Ectodermal cell (in vitro differentiated cells): ENCODE results near the gene SPATS1.
"Not testable (repeated sequence)": the region's sequence is repeated elsewhere in the genome, so short reads cannot be mapped to it uniquely, and the experiment has no call there.

Source experiments
- H3K27ac ChIP-seq: 2 replicates; pipeline ENCODE4 v1.7.0; 2013; ENCODE audit warnings: mild to moderate bottlenecking, low read depth, low read length; ENCODE audit not compliant: insufficient read depth, poor library complexity, severe bottlenecking
- H3K27me3 ChIP-seq: 2 replicates; pipeline ENCODE4 v1.7.0; 2013; ENCODE audit warnings: mild to moderate bottlenecking, low read length; ENCODE audit not compliant: insufficient read depth, control insufficient read depth, poor library complexity, severe bottlenecking
- H3K36me3 ChIP-seq: one replicate; pipeline ENCODE4 v1.7.0; 2013; ENCODE audit warnings: low read length; ENCODE audit not compliant: control insufficient read depth, insufficient read depth
- H3K4me1 ChIP-seq: one replicate; pipeline ENCODE4 v1.7.0; 2013; ENCODE audit warnings: low read length; ENCODE audit not compliant: control insufficient read depth, insufficient read depth
- H3K4me3 ChIP-seq: 2 replicates; pipeline ENCODE4 v1.7.0; 2013; ENCODE audit warnings: low read depth, low read length, control low read depth; ENCODE audit not compliant: insufficient read depth
- H3K9me3 ChIP-seq: 2 replicates; pipeline ENCODE4 v1.7.0; 2013; ENCODE audit warnings: mild to moderate bottlenecking, low read length, moderate library complexity; ENCODE audit not compliant: control insufficient read depth
- WGBS, 2 experiments: methylation state at CpG; one replicate each; pipeline ENCODE4 v1.1.7; 2013; ENCODE audit warnings: missing lambda C conversion rate in 2 of 2; 5-methylcytosine and 5-hydroxymethylcytosine counted together

The SPATS1 gene

DNA sequence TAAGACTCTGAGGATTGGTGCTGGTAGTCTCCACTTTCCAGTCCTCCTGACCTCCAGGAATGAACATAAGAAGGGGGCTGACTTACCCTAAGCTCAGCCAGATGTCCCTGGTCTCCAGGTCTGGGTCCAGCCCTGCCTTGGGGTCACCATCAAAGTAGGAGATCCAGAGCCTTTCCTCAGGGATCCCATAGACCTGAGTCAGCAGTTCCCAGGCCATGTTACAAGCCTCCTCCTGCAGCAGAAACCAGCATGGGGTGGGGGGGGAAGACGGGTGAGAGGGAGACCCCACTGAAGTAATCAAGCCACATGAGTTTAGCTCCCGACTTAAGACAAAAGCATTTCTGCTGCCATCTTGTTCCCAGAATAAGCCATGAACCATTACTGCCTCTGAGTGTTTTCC is 31.1 kb upstream of the SPATS1 start:
- Histone ChIP-seq H3K9me3 (no peaks in the 10 kb centered on the region), H3K27ac (no peak overlapping the region), H3K27me3 (no peaks in the 10 kb centered on the region), H3K36me3 (peaks cover 31% of the 10 kb centered on the region), H3K4me3 (no peak overlapping the region), H3K4me1 (peaks cover 6% of the 10 kb centered on the region)
- WGBS, 2 experiments, result 90 to 99% methylated on average over 2 of the region's 2 CpGs

DNA sequence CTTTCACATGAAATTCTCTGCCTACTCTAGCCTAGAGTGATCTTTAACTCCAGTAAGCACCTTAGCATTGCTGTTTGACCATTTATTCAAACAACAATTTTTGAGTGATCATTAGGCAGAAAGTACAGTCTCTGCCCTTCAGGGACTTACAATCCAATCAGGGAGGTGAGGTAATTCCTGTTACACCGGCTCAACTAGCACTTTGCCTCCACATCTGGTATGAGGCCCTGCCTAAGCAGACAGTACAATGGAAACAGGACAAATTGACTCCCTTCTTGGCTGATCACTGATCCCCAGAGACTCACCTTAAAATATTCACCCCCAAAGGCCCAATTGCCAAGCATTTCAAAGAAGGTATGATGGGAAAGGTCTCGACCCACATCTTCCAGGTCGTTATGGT is 30.7 kb upstream of the SPATS1 start:
- no peak overlapping the region for H3K4me3 ChIP-seq
- peaks cover 30% of the 10 kb centered on the region for H3K36me3 ChIP-seq
- H3K27me3 ChIP-seq, result no peaks in the 10 kb centered on the region
- H3K9me3 ChIP-seq, result no peaks in the 10 kb centered on the region
- 92 to 96% methylated on average over 3 of the region's 3 CpGs for WGBS, 2 experiments
- peaks cover 6% of the 10 kb centered on the region for H3K4me1 ChIP-seq
- no peak overlapping the region for H3K27ac ChIP-seq

DNA sequence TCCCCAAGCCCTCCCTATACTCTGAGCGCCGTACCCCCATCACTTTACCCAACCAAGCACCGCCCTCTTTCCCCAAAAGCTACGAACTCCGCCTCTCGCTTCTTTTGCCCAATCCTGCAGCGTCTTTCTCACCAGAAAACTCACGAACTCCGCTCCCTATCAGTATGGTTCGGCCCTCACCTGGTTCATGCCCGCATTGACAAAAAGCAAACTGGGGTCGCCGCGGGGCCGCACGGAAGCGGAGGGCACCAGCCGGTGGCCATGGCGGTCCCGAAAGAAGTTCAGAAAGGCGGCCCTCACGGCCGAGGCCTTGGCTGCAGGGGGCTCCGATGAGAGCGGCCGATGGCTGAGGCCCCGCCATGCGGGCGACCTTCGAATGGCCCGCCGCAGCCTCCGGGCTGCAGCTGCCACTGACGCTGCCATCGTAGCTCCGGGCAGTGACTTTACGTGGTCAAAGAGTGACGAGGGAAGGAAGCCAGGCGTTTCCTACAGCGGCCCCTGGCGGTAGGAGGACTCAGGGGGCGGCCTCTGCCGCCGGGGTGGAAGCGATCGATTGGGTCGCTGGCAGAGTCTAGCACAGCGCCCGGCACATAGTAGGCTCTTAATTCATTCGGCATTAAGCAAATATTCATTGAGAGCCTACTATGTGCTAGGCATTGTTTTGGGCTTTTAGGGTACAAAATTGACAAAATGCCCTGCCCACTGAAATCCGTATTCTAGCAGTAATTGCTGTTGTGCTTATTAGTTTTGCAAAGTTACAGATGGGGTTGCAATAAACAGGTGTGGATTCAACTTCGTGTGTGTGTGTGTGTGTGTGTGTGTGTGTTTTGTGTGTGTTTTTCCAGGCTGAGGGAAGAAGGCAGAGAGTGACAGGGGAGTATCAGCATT is 29.3 kb upstream of the SPATS1 start, which contains the start of gene AARS2:
Gene AARS2, minus strand, starts transcription at position 447 of the 888 bp plus-strand sequence. Its CDS starts 24 bp downstream, at position 423.
- Histone ChIP-seq H3K4me1 (peaks cover 6% of the 10 kb centered on the region), H3K4me3 (peak within 1 kb of the TSS; percentile 87), H3K36me3 (peaks cover 23% of the 10 kb centered on the region), H3K27me3 (no peaks in the 10 kb centered on the region), H3K9me3 (no peaks in the 10 kb centered on the region), H3K27ac (peak within 1 kb of the TSS; percentile 77)
- 4 to 5% methylated on average over 52 of the region's 52 CpGs for WGBS, 2 experiments

DNA sequence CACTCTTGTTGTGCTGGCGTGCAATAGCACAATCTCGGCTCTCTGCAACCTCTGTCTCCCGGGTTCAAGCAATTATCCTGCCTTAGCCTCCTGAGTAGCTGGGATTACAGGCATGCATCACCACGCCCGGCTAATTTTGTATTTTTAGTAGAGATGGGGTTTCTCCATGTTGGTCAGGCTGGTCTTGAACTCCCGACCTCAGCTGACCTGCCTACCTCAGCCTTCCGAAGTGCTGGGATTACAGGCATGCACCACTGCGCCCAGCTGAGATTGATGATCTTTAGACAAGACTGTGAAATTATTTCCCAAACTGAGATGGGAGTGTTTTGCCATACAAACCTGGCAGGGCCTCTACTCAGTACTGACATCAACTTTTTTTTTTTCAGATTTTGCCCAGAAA is 27.8 kb upstream of the SPATS1 start:
- not testable (repeated sequence) for H3K36me3 ChIP-seq, H3K27me3 ChIP-seq, H3K27ac ChIP-seq, H3K9me3 ChIP-seq, H3K4me1 ChIP-seq, H3K4me3 ChIP-seq
- 91 to 94% methylated on average over 8 of the region's 8 CpGs for WGBS, 2 experiments

DNA sequence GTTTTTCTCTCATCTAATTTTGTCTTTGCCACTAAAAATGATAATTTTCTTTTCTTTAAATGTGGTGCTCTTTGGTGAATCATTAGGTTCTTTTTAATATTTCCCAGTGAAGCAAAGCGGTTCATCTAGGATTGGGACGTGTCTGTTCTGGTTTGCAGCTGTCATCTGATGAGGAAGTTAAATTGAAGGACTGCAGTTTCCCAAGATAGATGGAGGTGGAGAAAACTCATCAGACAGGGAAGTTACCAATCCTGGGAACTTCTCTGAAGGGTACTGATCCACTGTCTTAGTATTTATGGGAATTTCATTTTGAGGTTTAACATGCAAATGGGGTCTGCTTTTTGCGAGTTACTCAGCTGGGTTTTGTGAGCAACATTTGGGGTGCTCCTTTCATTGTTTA is 26.9 kb upstream of the SPATS1 start:
- Histone ChIP-seq H3K4me3 (no peak overlapping the region), H3K4me1 (peaks cover 6% of the 10 kb centered on the region), H3K36me3 (peaks cover 1% of the 10 kb centered on the region), H3K27me3 (no peaks in the 10 kb centered on the region), H3K9me3 (no peaks in the 10 kb centered on the region), H3K27ac (no peak overlapping the region)
- WGBS, 2 experiments, result 87 to 90% methylated on average over 3 of the region's 3 CpGs

DNA sequence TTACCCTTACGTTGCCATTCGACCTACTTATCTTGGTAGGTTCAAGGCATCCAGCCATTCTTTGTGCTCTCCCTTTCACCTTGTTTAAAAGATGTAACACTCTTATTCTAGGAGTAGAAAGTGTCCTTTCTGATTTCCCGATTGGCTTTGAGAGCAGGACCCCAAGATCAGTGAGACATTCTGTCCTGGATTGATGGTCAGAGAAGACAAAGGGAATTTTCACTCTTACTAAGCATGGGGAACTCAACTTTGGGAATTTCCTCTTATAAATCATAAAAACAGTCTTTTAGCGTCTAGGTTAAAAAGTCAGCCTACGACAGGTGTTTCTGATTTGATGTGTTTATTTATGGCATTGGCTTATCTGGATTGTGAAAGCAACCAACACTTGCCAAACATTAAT is 26.5 kb upstream of the SPATS1 start:
- Histone ChIP-seq H3K9me3 (no peaks in the 10 kb centered on the region), H3K4me1 (peaks cover 6% of the 10 kb centered on the region), H3K36me3 (no peaks in the 10 kb centered on the region), H3K4me3 (no peak overlapping the region), H3K27me3 (no peaks in the 10 kb centered on the region), H3K27ac (no peak overlapping the region)
- whole genome bisulfite sequencing, 2 experiments, result 90 to 91% methylated on average over 3 to 5 of the region's 5 CpGs

DNA sequence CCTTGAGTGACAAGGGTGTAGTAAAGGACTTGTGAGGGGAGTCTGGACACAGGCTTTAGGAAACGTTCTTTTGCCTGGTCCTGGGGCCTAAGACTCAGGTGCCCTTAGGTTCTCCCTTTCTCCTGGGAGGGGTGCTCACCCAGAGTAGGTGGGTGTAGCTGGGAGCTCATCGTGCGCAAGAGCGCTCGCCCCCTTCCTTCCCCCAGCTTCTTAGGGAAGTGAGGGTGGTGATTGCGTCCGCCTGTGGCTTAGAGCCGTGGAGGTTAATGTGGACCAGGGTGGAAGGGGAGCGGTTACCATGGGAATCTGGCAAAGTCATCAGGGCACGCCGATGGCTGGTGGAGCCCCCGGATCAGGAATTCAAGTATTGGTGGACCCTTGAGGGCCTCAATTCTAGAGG is 26.0 kb upstream of the SPATS1 start:
- H3K4me3 ChIP-seq, result no peak overlapping the region
- H3K27ac ChIP-seq, result no peak overlapping the region
- no peaks in the 10 kb centered on the region for H3K9me3 ChIP-seq
- peaks cover 6% of the 10 kb centered on the region for H3K4me1 ChIP-seq
- WGBS, 2 experiments, result 92 to 95% methylated on average over 12 of the region's 12 CpGs
- no peaks in the 10 kb centered on the region for H3K27me3 ChIP-seq
- no peaks in the 10 kb centered on the region for H3K36me3 ChIP-seq

DNA sequence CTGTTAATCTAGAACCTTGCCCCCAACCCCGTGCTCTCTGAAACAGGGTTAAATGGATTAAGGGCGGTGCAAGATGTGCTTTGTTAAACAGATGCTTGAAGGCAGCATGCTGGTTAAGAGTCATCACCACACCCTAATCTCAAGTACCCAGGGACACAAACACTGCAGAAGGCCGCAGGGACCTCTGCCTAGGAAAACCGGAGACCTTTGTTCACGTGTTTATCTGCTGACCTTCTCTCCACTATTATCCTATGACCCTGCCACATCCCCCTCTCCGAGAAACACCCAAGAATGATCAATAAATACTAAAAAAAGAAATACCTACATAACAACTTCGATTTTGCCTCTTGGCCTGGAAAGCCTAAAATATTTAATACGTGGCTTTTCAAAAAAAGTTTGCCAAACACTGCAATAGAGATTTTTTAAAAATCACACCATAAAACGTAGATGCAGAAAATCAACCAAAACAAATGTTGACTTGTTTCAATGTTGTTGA is 25.3 kb upstream of the SPATS1 start:
- H3K4me1 ChIP-seq, H3K9me3 ChIP-seq, H3K27me3 ChIP-seq, H3K36me3 ChIP-seq, H3K4me3 ChIP-seq, H3K27ac ChIP-seq: not testable (repeated sequence)
- WGBS, 2 experiments, result 78 to 83% methylated on average over 8 to 9 of the region's 9 CpGs

DNA sequence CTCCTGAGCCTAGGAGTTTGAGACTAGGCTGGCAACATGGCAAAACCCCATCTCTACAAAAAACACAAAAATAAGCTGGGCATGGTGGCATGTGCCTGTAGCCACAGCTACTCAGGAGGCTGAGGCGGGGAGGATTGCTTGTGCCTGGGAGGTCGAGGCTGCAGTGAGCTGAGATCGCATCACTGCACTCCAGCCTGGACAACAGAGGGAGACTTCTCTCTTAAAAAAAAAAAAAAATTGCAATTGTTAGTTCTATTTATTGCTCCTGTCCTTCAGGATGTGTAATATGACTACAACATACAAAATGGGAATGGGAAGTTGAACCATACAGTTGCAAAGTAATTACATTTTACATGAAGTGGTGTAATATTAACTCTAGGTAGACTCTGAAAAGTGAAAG is 21.2 kb upstream of the SPATS1 start:
- Histone ChIP-seq H3K4me1 (no peaks in the 10 kb centered on the region), H3K27ac (no peak overlapping the region), H3K4me3 (no peak overlapping the region), H3K27me3 (no peaks in the 10 kb centered on the region), H3K9me3 (no peaks in the 10 kb centered on the region), H3K36me3 (no peaks in the 10 kb centered on the region)
- WGBS, 2 experiments, result 84 to 86% methylated on average over 3 of the region's 3 CpGs

DNA sequence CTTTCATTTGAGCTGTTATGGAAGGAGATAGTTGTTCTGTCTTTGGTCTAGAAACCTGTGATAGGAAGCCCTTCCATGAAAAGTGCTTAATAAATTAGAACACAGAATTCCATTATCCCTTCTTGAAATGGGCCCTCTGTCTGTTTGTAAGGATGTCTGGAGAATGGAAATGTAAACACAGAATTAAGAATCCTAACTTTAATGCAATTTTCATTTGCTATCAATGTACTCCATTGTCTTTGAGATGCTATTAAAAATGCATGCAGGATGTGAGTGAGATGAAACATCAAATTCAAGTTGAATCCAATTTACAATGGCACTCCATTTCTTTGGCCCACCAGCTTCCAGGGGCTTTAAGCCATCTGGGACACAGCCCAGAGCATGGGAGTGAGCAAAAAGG is 15.4 kb upstream of the SPATS1 start:
- Histone ChIP-seq H3K4me1 (no peaks in the 10 kb centered on the region), H3K27me3 (no peaks in the 10 kb centered on the region), H3K9me3 (no peaks in the 10 kb centered on the region), H3K36me3 (no peaks in the 10 kb centered on the region), H3K4me3 (no peak overlapping the region), H3K27ac (no peak overlapping the region)
